Esophagus squamous epithelium (tissue), 5 donors: Measurements from ENCODE around the gene TMEM121. TPM values are rescaled to one million over a fixed set of nuclear protein-coding genes. Genes with fewer than 3 reads are reported as not detected.

Source experiments
- DNase-seq: peaks from one replicate; lab custom pipeline; 2025; lab: John Stamatoyannopoulos, UW
- H3K27ac ChIP-seq, 4 donors: fragments of 200-600 bp; sonication (generic); one replicate each; pipeline ENCODE4 v1.5.1; 2016 to 2019; ENCODE audit warnings: mild to moderate bottlenecking in 1 of 4
- H3K27me3 ChIP-seq, 4 donors: fragments of 200-600 bp; sonication (generic); 1 replicate in 3 of 4; 2 replicates in 1 of 4; pipeline versions ENCODE4 v1.5.1 to v1.6.0; 2017 to 2021; ENCODE audit warnings: antibody characterized with exemption in 1 of 4
- H3K36me3 ChIP-seq, 3 donors: fragments of 200-600 bp; sonication (generic); one replicate each; pipeline ENCODE4 v1.5.1; 2016 to 2019
- H3K4me1 ChIP-seq, 3 donors: fragments of 200-600 bp; sonication (generic); one replicate each; pipeline ENCODE4 v1.5.1; 2017 to 2019
- H3K4me3 ChIP-seq, 4 donors: fragments of 200-600 bp; sonication (generic); 1 replicate in 3 of 4; 2 replicates in 1 of 4; pipeline ENCODE4 v1.5.1; 2016 to 2019; ENCODE audit warnings: mild to moderate bottlenecking in 2 of 4, moderate library complexity in 1 of 4
- H3K9me3 ChIP-seq, 3 donors: fragments of 200-600 bp; sonication (generic); one replicate each; pipeline ENCODE4 v1.5.1; 2016 to 2019
- POLR2A ChIP-seq, 4 donors: fragments of 450-650 bp; IDR thresholded peaks; one replicate each; pipeline ENCODE4 v1.6.1; 2017; ENCODE audit warnings: antibody characterized with exemption in 4 of 4, mild to moderate bottlenecking in 4 of 4, moderate library complexity in 3 of 4
- WGBS, 2 donors: methylation state at CpG; one replicate each; pipeline ENCODE4 v1.1.5; 2018; 5-methylcytosine and 5-hydroxymethylcytosine counted together
- intact Hi-C: fragments of 100-400 bp; cut with DNase I; formaldehyde crosslinking; loops from one replicate; pipeline ENCODE4 v1.15.0; 2022
- total RNA-seq, 4 donors: library from RNA; depleted of rRNA; stranded (reverse); fragments of >200 nt; gene quantifications; one replicate each; pipeline ENCODE4 v1.1.0, GENCODE V29; 2016
- TF ChIP-seq, protein P1 (sequence below), 6 experiments: fragments of 450-650 bp in 4 of 6; fragments of 200-600 bp in 2 of 6; sonication (generic) in 2 of 6; IDR thresholded peaks; one replicate each; pipeline ENCODE4 v1.5.1; 2016 to 2019; ENCODE audit warnings: antibody characterized with exemption in 6 of 6, mild to moderate bottlenecking in 4 of 6, moderate library complexity in 4 of 6
- donor health status: DM: yes; HTN: yes; CAD: no.

TMEM121 gene
- total RNA-seq, 4 donors from 2014 or later: 0.61 to 2.1 (median 1.6) TPM

DNA sequence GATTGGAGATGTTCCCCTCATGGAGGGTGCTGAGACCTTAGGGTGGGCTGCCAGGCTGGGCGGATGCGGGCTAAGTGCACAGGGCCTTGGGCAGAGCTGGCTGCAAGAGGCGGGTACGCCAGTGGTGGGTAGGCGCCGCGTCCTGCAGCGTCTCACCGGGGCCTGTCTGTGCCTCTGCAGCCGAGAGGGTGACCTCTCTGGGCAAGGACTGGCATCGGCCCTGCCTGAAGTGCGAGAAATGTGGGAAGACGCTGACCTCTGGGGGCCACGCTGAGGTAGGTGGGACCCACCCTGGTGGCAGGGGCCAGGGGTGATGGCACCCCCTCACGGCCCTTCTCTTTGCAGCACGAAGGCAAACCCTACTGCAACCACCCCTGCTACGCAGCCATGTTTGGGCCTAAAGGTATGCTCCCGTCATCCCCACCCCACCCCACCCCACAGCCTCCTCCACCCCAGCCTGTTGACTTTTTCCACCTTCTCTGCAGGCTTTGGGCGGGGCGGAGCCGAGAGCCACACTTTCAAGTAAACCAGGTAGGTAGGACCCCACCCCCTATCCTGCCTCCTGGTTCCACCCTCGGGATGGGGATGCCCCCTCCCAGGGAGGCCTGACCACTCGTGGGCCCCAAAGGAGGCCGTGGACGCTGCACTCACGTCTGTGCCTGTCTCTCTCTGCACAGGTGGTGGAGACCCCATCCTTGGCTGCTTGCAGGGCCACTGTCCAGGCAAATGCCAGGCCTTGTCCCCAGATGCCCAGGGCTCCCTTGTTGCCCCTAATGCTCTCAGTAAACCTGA lies 38.2 kb upstream of the TMEM121 start:
- no peak for DNase-seq
- Histone ChIP-seq H3K36me3 (no peaks in the 10 kb centered on the region), H3K27me3 (peaks cover 0 to 23% (median 0%) of the 10 kb centered on the region in 4 donors), H3K27ac (peak overlapping the region; percentile 90 to 99 (median 94)), H3K4me1 (peaks cover 63 to 86% (median 74%) of the 10 kb centered on the region in 3 donors), H3K9me3 (no peaks in the 10 kb centered on the region), H3K4me3 (peak overlapping the region; percentile 37 to 86 (median 78))
- WGBS, 2 donors: 40% methylated on average over 1 to 9 of the region's 26 CpGs
- TF ChIP-seq, protein P1, sequence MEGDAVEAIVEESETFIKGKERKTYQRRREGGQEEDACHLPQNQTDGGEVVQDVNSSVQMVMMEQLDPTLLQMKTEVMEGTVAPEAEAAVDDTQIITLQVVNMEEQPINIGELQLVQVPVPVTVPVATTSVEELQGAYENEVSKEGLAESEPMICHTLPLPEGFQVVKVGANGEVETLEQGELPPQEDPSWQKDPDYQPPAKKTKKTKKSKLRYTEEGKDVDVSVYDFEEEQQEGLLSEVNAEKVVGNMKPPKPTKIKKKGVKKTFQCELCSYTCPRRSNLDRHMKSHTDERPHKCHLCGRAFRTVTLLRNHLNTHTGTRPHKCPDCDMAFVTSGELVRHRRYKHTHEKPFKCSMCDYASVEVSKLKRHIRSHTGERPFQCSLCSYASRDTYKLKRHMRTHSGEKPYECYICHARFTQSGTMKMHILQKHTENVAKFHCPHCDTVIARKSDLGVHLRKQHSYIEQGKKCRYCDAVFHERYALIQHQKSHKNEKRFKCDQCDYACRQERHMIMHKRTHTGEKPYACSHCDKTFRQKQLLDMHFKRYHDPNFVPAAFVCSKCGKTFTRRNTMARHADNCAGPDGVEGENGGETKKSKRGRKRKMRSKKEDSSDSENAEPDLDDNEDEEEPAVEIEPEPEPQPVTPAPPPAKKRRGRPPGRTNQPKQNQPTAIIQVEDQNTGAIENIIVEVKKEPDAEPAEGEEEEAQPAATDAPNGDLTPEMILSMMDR (IDR thresholded peaks at IDR 0.05): peak in 1 of 6 experiments; percentile 8
- TF ChIP-seq POLR2A (IDR thresholded peaks at IDR 0.05): no peak
- intact Hi-C loops: loop anchor here (10.0 kb wide), 1 partner anchor 113 kb away; no protein-coding TSS in a partner anchor

DNA sequence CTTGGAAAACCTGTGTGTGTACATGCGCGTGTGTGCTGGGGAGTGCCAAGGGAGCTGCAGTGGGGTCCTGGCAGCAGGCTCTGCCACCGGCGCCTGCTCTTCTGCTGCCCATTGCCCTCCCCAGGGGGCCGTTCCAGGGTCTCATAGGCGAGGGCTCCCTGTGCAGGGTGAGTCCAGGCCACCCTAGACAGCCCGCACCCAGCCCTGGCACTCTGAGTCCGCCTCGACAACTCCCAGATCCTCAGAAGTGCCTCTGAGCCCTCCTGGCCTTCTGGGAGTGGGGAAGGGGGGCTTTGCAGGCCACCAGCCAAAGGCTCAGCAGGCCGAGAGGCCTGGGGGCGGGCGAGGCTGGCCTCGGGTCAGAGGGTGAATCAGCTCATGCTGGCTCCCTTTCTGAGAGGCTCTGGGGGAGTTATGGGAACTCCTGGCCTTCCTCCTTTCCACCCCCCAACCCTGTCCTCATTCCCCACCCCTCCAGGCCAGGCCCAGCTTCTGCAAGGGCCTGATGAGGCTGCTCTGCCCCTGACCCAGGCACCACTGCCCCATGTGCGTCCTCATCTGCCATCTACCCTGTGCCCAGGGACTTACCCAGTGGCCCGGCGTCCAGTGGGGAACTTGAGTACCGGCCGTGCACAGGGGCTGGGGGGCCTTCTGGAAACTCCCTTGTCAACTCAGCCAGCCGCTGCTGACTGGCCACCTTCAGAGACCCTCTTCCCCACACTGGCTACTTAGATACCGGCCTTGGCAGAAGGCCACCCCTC lies 37.4 kb upstream of the TMEM121 start:
- H3K4me1 ChIP-seq: peaks cover 56 to 78% (median 66%) of the 10 kb centered on the region in 3 donors
- 20% methylated on average over 1 of the region's 20 CpGs; no CpG with 5 or more reads in 1 of the 2 donors for WGBS, 2 donors
- intact Hi-C loops: loop anchor here (10.0 kb wide), 1 partner anchor 114 kb away; no protein-coding TSS in a partner anchor
- no peaks in the 10 kb centered on the region for H3K9me3 ChIP-seq
- H3K27me3 ChIP-seq: peaks cover 0 to 23% (median 0%) of the 10 kb centered on the region in 4 donors
- H3K36me3 ChIP-seq: no peaks in the 10 kb centered on the region
- H3K27ac ChIP-seq: peak overlapping the region; percentile 90 to 99 (median 94)
- DNase-seq: no peak
- peak overlapping the region in 3 of 4 donors; percentile 73 to 86 (median 83) for H3K4me3 ChIP-seq
- TF ChIP-seq, protein P1 (IDR thresholded peaks at IDR 0.05): no peak
- TF ChIP-seq POLR2A (IDR thresholded peaks at IDR 0.05): no peak

DNA sequence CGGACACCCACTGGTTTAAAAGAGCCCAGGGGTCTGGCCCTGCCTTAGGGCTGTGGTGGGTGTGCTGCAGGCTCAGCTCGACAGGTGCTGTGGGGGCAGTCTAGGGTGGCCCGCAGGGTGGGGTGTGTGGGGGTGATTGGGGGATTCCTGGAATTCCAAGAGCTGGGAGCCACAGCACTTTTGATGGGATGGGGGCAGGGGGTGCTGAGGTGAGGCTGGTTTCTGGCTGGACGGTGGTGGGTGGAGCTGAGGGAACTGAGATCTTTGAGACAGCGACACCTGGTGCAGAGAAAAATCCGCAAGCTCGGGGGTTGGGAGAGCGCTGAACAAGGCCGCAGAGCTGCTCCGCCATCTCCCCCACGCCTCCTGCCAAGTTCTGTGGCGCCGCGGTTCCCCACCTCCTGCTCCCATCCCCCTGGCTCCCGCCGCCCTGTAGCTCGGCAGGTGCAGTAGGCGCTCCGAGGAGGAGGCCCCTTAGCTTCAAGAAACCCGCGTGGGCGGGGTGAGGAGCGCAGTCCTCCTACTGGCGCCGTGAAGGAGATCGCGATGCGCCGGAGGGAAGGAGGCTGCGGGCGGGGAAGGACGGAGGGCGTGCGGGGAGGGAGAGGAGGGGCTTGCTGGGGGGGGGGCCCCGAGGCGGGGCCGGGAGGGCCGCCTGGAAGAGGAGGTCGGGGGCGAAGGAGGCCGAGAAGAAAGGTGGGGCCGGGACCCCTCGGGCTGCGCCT lies 36.7 kb upstream of the TMEM121 start:
- intact Hi-C loops: loop anchor here (10.0 kb wide), 1 partner anchor 115 kb away; no protein-coding TSS in a partner anchor
- Histone ChIP-seq H3K4me1 (peaks cover 48 to 71% (median 59%) of the 10 kb centered on the region in 3 donors), H3K27me3 (peaks cover 0 to 23% (median 0%) of the 10 kb centered on the region in 4 donors), H3K27ac (peak overlapping the region; percentile 90 to 99 (median 94)), H3K4me3 (peak overlapping the region; percentile 62 to 86 (median 78)), H3K36me3 (no peaks in the 10 kb centered on the region), H3K9me3 (no peaks in the 10 kb centered on the region)
- TF ChIP-seq, protein P1 (IDR thresholded peaks at IDR 0.05): peak; percentile 61 to 81 (median 81)
- TF ChIP-seq POLR2A (IDR thresholded peaks at IDR 0.05): peak in 1 of 4 donors; percentile 40
- peak; percentile 38 for DNase-seq
- 2% methylated on average over 11 to 31 of the region's 44 CpGs for WGBS, 2 donors

DNA sequence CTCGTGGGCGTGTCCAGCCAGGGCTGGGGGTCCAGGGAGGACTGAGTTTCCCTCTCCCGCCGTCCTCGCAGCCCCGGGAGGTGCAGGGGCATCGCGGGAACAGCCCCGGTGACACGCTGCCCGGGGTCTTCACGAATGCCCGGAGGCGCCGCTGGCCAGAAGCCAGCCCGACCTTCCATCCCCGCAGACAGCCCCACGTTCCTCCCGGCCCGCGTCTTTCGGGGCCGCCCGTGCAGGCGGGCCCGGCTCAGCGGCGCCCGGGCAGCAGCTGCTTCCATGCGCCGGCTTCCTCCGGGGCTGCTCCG lies 36.2 kb upstream of the TMEM121 start:
- Histone ChIP-seq H3K36me3 (no peaks in the 10 kb centered on the region), H3K27me3 (peaks cover 0 to 23% (median 0%) of the 10 kb centered on the region in 4 donors), H3K4me1 (peaks cover 43 to 66% (median 54%) of the 10 kb centered on the region in 3 donors), H3K27ac (peak overlapping the region; percentile 90 to 99 (median 94)), H3K4me3 (peak overlapping the region; percentile 62 to 86 (median 78)), H3K9me3 (no peaks in the 10 kb centered on the region)
- intact Hi-C loops: no loop called here
- DNase-seq: no peak
- 0% methylated on average over 6 to 8 of the region's 33 CpGs for WGBS, 2 donors
- TF ChIP-seq, protein P1 (IDR thresholded peaks at IDR 0.05): no peak
- no peak for TF ChIP-seq POLR2A (IDR thresholded peaks at IDR 0.05)
